HG03045 (cell line): ENCODE measurements around the gene BBIP1.

ENCODE experiments used
- ATAC-seq: cut with Tn5 transposase; IDR thresholded peaks from one replicate; pipeline ENCODE4 v1.9.1; 2021; ENCODE audit warnings: mild to moderate bottlenecking, moderate library complexity; ENCODE audit not compliant: unreplicated experiment

The BBIP1 gene, protein sequence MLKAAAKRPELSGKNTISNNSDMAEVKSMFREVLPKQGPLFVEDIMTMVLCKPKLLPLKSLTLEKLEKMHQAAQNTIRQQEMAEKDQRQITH

DNA sequence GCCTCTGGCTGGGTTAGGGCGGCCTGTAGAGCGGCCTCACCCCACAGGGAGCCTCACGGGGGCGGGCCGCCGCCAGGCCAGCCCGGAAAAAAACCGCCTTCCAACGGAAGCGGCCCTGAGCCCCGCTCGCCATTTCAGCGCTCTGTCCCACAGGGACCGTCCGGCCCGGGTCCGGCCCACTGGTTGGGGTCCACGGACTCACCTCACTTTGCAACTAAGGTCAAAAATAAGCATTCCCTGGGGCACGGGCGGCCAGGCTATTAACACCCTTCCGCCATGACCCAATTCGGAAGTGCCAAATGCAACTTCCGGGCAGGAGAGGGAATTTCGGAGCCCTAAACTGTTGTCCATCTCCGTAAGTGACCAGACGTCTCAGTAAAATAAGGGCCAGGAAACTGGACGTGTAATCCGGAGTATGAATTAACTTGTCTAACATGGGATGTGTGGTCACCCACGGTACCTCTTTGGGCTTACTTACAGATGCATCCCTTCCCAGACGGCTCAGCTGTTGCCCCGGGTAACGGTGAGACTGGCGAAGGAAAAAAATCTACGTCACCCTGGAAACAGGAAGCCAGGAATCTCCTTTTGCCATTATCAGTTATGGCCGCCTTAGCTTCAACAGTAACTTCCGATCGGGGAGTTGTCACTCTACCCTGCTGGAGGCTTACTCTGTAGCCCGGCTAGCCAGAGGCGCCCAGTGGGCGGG lies at the start of gene BBIP1:
BBIP1 (minus strand) TSS at position 538 of the 706 bp plus-strand sequence. CDS start 1,023 bp downstream, outside the sequence.
- peak; percentile 86 for ATAC-seq

DNA sequence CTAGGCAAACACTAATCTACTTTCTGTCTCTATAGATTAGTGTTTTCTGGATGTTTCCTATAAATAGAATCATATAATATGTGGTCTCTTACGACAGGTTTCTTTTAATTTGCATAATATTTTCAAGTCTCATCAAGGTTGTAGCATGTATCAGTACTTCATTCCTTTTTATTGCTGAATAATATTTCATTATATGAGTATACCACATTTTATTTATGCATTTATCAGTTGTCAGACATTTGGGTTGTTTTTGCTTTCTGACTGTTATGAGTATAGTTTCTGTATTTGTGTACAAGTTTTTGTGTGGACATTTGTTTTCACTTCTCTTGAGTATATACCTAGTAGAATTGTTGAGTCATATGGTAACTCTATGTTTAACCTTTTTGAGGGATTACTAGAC lies 48.7 kb upstream of the BBIP1 start:
- peak; percentile 78 for ATAC-seq

DNA sequence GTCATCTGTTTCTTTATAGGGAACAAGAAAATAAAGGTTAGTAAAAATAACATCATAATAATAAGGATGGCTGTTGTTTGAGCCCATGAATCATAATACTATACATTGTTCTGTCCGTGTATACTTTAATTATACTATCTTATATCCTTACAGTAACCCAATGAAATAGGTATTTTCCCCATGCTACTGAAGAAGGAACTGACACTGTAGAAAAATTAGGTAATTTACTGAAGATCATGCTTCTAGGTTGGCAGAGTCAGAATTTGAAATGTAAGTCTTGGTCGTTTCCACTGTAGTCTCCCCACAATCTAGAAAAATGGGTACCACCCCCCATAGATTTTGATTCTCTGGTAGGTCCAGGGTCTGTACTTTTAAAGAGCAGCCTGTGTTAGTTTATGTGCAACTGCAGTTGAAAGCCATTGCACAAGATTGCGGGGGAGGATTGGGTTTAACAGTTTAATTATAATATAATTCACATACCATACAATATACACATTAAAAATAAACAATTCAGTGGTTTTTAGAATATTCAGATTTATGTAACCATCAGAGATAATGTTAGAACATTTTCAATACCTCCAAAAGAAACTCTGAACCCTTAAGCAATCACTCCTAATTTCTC lies 48.1 kb upstream of the BBIP1 start:
- ATAC-seq: no peak

DNA sequence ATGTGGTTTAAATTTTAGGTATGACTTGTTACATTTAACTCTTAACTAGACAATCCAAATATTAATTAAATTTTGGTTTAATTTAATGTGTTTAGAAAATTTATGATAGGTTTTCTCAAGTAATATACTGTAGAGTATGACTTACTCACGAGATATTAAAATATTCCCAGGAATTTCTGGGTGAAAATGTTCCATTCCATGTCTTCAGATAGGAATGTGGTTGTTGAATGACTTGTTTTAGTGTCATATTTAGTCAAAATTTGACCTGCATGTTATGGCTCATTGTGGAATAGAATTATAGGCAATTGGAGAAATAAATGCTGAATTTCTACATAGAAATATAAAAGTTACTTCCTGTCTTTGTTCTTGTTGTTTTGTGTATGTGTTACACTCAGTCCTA lies 47.2 kb upstream of the BBIP1 start:
- ATAC-seq: no peak

DNA sequence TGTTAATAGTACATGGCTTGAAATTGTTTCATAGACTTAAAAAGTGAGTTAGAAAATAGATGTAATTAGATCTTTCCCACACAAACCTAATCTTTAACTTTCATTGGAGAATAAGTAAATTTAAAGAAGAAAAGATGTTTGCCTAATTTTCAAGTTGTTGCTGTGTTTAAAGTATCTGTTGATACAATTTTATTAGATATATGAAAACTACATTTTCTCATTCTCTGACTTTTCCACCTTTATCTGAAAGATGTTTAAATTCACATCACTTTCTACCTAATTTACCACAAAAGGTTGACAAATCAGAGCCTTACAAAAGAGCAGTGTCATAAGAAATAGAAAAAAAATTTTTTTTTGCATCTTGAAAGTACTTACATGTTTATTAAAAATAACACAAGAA lies 46.2 kb upstream of the BBIP1 start:
- ATAC-seq: no peak

DNA sequence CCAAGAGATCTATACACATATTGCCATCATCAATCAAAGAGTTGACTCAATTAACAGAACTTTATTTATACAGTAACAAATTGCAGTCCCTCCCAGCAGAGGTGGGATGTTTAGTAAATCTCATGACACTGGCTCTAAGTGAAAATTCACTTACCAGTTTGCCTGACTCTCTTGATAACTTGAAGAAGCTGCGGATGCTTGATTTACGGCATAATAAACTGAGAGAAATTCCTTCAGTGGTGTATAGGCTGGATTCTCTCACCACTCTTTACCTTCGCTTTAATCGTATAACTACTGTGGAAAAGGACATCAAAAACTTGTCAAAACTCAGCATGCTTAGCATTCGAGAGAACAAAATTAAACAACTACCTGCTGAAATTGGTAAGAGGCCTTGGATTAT lies 45.7 kb upstream of the BBIP1 start:
- ATAC-seq: no peak

DNA sequence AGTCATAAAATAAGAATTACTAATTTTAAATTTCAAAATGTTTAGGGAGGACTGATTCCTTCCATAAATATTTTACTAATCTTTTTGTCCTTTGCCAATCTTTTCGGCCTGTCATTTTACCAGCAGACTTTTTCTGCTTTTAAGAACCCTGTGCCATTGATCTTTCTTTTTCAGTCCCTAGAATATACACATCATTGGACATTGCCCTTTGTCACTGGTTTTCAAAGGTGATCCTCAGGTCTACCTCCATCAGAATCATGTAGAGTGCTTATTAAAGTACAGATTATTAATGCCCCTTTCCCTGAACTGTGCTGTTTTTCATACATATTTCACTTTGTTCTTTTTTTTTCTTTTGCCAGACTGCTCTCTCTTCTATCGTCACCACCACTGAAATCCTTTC lies 44.2 kb upstream of the BBIP1 start:
- ATAC-seq: no peak

DNA sequence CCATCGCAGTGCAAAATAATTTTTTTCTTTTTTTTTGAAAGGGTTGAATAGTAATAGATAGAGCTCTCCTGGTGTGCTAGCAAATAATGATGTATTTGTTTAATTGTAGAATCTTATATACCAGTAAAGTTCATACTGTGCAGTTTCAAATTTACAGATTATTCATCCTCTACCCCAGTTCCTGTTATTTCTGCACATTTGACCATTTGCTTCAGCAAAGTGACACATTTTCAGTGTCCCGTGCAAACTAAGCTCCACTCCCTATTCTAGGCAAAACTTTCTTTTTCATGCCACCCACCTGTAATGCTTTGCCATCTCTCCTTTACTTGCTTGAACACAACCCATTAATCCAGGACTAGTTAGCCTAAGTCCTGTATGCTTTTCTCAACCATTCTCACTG lies 43.5 kb upstream of the BBIP1 start:
- no peak for ATAC-seq

DNA sequence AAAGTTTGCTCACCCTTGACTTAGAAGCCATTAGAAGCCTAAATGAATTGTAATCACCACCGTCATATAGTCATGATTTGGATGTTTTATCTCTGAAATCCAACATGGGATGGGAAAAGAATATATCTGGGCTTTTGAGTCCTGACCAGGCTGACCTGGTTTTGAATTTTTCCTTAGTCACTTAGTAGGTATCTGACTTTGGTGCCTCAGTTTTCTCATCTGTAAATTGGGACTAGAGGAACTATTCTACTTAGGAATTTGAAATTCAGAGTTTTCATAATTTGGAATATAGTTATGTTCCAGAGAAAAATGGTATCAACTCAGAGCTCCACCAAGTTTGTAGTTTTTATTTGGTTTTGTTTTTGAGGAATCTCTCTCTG lies 41.3 kb upstream of the BBIP1 start:
- ATAC-seq: no peak

DNA sequence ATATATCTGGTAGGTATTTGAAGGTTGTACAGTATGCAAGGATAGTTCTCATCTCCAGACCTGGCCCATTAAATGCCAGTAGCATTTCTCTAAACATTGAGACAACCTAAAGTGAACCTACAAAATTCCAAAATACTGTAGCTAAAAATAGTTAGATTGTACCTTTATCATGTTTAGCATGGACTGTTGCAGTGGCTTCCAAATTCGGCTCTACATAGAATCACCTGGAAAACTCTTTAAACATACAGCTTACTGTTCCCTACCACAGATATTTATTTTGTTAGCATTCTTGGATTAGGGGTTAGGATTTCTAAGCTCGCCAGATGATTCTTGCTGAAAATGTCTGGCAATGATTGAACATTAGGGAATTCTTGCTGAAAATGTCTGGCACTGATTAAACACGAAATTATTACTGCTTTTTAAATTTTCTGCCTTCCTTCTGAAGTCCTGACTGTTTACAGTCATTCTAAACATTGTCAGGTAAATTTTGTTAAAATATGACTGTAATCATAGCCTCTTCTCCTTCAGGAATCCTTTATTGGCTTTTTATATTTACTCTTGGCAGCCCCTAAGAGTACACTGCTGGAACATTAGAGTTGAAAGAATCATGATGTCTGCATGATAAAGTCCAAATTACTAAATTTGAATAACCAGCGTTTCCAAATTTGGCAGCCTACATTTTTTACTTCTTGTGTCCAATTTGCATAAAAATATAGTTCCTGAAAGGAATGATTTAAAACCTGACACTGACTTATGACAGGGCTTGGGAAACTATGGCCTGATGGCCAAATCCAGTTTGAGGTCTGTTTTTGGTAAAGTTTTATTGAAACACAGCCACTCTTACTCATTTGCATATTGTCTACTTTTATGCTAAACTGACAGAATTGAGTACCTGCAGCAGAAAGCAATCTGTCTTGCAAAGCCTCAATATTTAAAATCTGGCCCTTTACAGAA lies 40.7 kb upstream of the BBIP1 start:
- no peak for ATAC-seq

DNA sequence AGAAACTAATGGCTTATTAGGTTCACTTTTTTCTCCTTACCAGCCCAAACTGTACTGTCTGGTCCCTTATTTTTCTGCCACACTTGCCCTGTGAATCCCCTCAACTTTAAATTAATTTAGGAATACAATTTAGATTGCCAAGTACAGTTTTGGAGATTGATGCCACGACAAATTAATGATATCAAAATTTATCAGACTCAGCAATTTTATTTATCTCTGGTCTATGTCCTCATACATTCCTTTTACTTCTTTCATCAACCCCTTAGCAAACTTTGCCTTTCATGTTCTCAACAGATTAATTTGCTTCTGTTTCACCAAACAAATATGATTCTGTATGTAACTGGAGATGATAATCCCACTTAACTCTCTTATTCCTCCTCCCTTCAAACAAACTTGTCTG lies 38.6 kb upstream of the BBIP1 start:
- no peak for ATAC-seq

DNA sequence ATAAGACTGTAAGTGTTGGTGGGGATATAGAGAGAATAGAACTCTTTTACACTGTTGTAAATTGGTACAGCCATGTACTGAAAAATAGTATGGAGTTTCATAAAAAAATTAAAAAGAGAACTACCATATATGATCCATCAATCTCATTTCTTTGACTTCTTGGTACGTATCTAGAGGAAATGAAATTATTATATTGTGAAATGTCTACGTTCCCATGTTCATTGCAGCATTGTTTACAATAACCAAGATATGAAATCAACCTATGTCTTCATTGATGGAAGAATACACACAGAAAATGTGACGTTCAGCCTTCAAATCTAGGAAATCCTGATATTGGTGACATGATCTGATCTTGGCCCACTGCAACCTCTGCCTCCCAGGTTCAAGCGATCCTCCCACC lies 32.4 kb upstream of the BBIP1 start:
- no peak for ATAC-seq

DNA sequence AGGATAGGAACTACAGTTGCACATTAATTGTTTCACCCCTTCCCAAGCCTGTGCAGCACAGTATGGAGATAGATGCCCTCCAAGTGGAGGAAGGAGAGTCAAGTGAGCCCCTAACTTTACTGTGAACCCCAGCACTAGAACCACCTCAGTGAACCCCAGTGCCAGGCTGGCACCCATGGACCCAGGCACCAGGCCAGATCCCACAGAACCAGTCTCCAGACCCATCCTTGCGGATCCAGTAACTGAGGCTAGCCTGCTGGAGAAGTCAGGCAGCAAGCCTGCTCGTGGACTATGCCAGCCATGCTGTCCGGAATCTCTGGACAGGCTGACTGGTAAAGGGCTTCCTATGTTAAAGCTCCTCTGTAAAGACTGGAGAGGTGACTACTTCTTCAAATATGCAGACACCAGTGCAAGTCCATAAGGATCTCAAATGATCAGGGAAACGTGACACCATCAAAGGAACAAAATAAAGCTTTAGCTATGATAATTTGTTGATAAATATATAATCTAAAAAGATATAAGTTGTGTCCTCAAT lies 28.1 kb upstream of the BBIP1 start:
- no peak for ATAC-seq

DNA sequence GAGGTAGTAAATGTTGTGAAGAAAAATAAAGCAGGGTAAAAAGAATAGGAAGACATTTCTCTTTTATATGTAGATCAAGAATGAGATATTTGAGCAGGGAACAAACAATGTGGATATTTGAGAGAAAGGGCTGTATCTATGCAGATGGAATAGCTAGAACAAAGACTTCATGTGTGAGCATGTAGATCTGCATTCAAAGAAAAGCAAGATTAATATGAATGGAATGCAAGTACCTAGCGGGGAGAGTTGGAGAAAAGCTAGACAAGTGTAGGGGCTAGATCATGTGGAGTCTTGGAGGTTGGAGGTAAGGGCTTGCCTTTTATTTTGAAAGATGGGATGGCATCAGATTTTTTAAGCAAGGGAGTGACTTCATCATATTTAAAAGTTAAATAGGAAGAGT lies 27.5 kb upstream of the BBIP1 start:
- ATAC-seq: no peak

DNA sequence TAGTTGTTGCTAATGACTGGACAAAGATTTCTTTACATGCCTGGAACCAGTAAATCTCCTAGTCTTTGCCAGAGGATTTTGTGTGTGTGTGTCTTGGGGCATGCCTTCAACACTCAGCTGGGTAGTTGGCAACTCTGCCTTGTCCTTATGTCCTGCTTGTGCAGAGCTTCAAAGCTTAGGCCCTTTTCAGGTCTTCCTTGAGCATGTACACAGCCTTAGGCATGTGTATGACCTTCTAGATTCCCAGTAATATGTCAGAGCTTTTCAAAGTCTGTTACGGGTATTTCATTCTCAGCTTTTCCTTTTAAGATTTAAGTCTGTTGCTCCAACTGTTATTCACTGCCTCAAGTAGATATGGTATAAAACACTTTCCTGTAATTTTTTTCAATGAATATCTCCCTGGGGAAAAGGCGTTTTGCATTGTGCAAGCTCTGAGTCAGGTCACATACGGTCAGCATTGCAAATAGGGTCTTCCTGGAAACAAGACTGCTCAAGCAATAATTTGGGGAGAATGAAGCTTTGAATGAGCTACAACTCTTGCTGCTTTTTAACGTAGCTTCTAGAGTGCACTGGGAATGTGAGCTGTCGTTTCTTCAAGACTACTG lies 25.9 kb upstream of the BBIP1 start:
- ATAC-seq: no peak

DNA sequence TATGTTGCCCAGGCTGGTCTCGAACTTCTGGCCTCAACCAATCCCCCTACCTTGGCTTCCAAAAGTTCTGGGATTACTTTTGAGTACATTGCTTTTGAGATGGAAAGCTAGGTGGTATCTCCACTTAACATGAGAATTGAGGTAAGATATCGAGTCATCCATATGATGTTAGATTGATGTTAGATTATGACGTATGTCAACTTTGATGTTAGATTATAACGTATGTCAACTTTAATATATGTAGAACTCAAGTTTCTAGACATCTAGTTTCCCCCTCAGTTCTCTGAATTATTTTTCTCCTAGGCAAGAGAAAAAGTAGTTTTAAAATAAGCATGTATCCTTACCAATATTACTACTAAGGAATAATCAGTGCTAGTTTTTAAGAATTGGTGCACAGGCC lies 20.4 kb upstream of the BBIP1 start:
- ATAC-seq: no peak

DNA sequence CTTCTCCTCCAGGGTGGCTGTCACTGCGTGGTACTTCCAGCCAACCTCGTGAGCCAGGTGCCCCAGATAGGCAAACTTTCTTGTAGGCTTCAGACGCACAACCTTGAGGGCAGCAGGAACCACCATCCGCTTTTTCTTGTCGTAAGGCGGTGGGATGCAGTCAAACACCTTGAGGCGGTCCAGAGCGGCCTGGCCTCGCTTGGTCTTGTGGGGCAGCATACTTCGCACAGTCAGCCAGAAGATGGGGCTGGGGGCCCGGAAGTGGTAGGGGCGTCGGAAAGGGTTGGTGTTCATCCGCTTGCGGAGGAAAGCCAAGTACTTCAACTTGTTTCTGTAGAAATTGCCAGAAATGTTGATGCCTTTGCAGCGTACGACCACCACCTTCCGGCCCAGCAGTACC lies 17.8 kb upstream of the BBIP1 start:
- ATAC-seq: no peak

DNA sequence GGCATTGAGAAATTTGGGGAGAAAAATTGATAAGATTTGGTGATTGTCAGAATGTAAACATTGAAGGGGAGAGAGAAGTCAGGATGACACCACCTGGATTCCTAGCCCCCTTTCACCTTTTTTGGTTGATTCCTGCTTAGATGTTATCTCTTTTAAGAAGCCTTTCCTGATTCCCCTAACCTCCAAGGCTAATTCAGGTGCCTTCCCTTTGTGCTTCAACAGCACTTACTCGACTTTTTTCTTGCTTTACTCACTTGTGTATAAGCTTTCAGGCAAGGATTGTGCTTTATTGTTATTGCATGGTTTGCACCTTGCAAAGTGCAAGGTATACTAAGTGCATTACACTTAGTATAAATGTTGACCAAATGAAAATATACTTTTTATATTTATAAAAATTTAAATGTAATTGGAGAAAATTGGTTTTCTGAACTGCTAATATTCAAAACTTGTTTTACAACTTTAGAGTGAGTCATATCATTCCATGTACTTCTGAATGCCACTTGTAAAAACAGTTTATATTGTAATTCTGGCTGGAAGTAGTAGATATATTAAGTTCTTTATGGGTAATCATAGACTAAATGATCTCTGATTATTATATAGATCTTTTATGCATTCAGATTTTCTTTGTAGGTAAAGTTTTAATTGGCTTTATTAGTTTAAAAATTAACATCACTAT lies 13.7 kb upstream of the BBIP1 start:
- no peak for ATAC-seq

DNA sequence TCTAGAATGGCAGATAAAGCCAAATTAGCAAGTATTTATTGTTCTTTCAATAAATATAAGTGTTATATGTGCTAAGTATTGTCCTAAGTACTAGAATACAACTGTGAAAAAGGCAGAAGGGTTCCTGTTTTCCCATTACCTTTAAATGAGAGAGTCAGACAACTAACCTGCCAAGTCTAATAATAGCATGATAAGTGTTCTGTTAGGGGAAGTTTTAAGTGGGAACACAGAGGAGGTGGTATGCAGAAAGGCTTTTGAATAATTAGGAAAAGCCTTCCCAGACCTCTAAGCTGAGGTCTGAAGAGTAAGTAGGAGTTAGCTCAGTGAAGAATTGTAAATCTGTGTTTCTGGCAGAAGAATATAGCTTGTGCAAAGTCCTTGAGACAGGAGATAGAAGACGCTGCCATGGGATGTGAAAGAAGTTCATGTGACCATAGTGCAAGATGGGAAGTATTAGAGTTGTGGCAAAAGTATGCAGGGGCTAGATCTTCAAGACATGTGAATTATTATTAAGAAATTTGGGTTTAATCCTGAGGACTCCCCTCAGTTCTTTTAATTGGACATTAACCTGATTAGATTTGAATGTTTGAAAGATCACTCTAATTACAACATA lies 12.9 kb upstream of the BBIP1 start:
- ATAC-seq: no peak

DNA sequence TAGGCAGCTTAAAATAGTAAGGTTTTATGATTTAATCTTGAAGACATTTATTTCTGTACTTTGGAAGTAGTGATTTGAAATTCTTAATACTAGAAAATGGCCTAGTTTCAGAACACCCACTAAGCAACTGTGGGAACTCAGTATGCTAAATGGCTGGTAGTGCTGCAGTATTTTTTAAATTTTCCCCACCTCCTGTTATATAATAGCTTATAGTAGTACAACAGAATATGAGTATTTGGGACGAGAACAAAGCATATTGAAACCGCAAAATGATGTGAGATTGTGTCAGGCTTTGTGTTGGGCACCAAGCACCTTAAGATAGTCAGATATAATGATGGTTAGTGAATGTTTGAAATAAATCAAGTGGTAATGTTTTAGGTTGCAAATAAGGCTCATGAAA lies 8.5 kb upstream of the BBIP1 start:
- ATAC-seq: no peak
